GM12801 (cell line): ENCODE data around the gene SPOPL.

Experiments used
- CTCF ChIP-seq: IDR thresholded peaks from one replicate; pipeline ENCODE4 v1.5.1; 2011; ENCODE audit warnings: control low read depth; ENCODE audit not compliant: insufficient read length; ENCODE audit errors: extremely low read depth

The SPOPL gene

GRCh38 chr2:138504092-138504491, 2.5 kb downstream of the SPOPL start:
- no peak for TF ChIP-seq CTCF

GRCh38 chr2:138504546-138505235, 3.1 kb downstream of the SPOPL start:
- TF ChIP-seq CTCF: no peak

- TF ChIP-seq CTCF: no peak
Measured at GRCh38 chr2:138507267-138507666, 5.7 kb downstream of the SPOPL start.

GRCh38 chr2:138510319-138510718, 8.7 kb downstream of the SPOPL start:
- TF ChIP-seq CTCF: no peak

GRCh38 chr2:138512672-138513071, 11.1 kb downstream of the SPOPL start:
- TF ChIP-seq CTCF: no peak

GRCh38 chr2:138514173-138514572, 12.6 kb downstream of the SPOPL start:
- no peak for TF ChIP-seq CTCF

GRCh38 chr2:138515092-138515491, 13.5 kb downstream of the SPOPL start:
- TF ChIP-seq CTCF: no peak
